NB4 (cell line): ENCODE measurements around the gene PUSL1.
A peak's percentile ranks its signal among the peaks of the same experiment; 100 is the strongest.

ENCODE experiments used
- DNase-seq: peaks from one replicate; pipeline ENCODE4 v3.0.0; 2010; ENCODE audit warnings: low read depth
- H3K4me3 ChIP-seq: one replicate; pipeline ENCODE4 v1.5.1; 2011; ENCODE audit warnings: mild to moderate bottlenecking, low read depth, low read length, moderate library complexity
- CTCF ChIP-seq: IDR thresholded peaks from one replicate; pipeline ENCODE4 v1.5.1; 2012; ENCODE audit warnings: low read depth, low read length
- MAX ChIP-seq: IDR thresholded peaks from 2 replicates; pipeline ENCODE4 v1.6.1; 2011; ENCODE audit warnings: low read depth, low read length
- MYC ChIP-seq: IDR thresholded peaks from 2 replicates; pipeline ENCODE4 v1.6.1; 2011; ENCODE audit warnings: low read depth, low read length
- POLR2A ChIP-seq: IDR thresholded peaks from 2 replicates; pipeline ENCODE4 v1.6.1; 2011; ENCODE audit warnings: mild to moderate bottlenecking; ENCODE audit not compliant: insufficient read length; ENCODE audit errors: extremely low read depth

The PUSL1 gene

GRCh38 chr1:1285611-1286311 lies 22.6 kb upstream of the PUSL1 start:
- DNase-seq: no peak
- no peak for TF ChIP-seq POLR2A
- no peak for TF ChIP-seq CTCF
- no peak overlapping the region for H3K4me3 ChIP-seq

GRCh38 chr1:1286313-1287261 lies 21.8 kb upstream of the PUSL1 start:
- TF ChIP-seq POLR2A (no peak), MAX (no peak), MYC (no peak), CTCF (no peak)
- no peak overlapping the region for H3K4me3 ChIP-seq
- DNase-seq: no peak

GRCh38 chr1:1287288-1288110 lies 20.9 kb upstream of the PUSL1 start:
- H3K4me3 ChIP-seq: no peak overlapping the region
- TF ChIP-seq POLR2A: no peak
- TF ChIP-seq MYC: no peak
- TF ChIP-seq CTCF: no peak
- no peak for TF ChIP-seq MAX
- DNase-seq: no peak

GRCh38 chr1:1290238-1290731 lies 18.1 kb upstream of the PUSL1 start:
- no peak overlapping the region for H3K4me3 ChIP-seq
- TF ChIP-seq CTCF: peak; percentile 7
- TF ChIP-seq POLR2A: no peak
- DNase-seq: peak; percentile 43

GRCh38 chr1:1291023-1291528 lies 17.3 kb upstream of the PUSL1 start:
- DNase-seq: no peak
- no peak for TF ChIP-seq POLR2A
- no peak for TF ChIP-seq MYC
- TF ChIP-seq CTCF: no peak
- no peak for TF ChIP-seq MAX
- H3K4me3 ChIP-seq: no peak overlapping the region
